ENCODE measurements around the gene VEGFD. TPM values are rescaled to one million over a fixed set of nuclear protein-coding genes. Genes with fewer than 3 reads are reported as not detected.

Gene VEGFD
- polyA plus RNA-seq = 0.14 to 0.42 TPM in 2 of 3 replicates, not detected in the other
- not detected for polyA plus RNA-seq (2011; ENCODE audit: low read depth)
- 0.09 TPM in 1 of 2 replicates, not detected in the other for polyA plus RNA-seq (2011; cell fraction: cytosol; rRNA removed)
- polyA plus RNA-seq (2011; cell fraction: nucleus; rRNA removed) = 0.25 and 0.60 TPM in 2 replicates
- polyA plus RNA-seq (2012; ENCODE audit: low replicate concordance) = 0.44 TPM in 1 of 2 replicates, not detected in the other
- polyA minus RNA-seq = 0.13 TPM in 1 of 3 replicates, not detected in the others
- not detected for polyA minus RNA-seq (2011; cell fraction: cytosol; rRNA and poly(A)+ RNA removed)
- 0.78 and 0.84 TPM in 2 replicates for polyA minus RNA-seq (2011; cell fraction: nucleus; rRNA and poly(A)+ RNA removed)

- Histone ChIP-seq H4K20me1 (ENCODE audit: control insufficient read depth, extremely low read depth, insufficient read depth, low read length) (no peaks in the 10 kb centered on the region), H3K9ac (ENCODE audit: control insufficient read depth, extremely low read depth, insufficient read depth, low read length) (no peak within 1 kb of the TSS), H2AFZ (ENCODE audit: control insufficient read depth, low read length) (no peak within 1 kb of the TSS), H3K4me1 (ENCODE audit: control insufficient read depth, extremely low read depth, insufficient read depth, low read length) (no peaks in the 10 kb centered on the region), H3K79me2 (ENCODE audit: control insufficient read depth, insufficient read depth, low read length) (no peaks in the 10 kb centered on the region), H3K4me2 (ENCODE audit: control insufficient read depth, extremely low read depth, insufficient read depth, low read depth, low read length) (no peak within 1 kb of the TSS), H3K9me1 (ENCODE audit: control insufficient read depth, extremely low read depth, insufficient read depth, low read length) (no peaks in the 10 kb centered on the region), H3K27me3 (ENCODE audit: control insufficient read depth, extremely low read depth, insufficient read depth, low read length) (no peaks in the 10 kb centered on the region), H3K36me3 (ENCODE audit: control insufficient read depth in 2 of 2, extremely low read depth in 1 of 2, insufficient read depth in 2 of 2, low read length in 2 of 2) (no peaks in the 10 kb centered on the region), H3K27ac (ENCODE audit: control insufficient read depth, insufficient read depth, low read length) (no peak within 1 kb of the TSS), H3K9me3 (ENCODE audit: control insufficient read depth, low read depth, low read length) (no peaks in the 10 kb centered on the region), H3K4me3 (ENCODE audit: control insufficient read depth in 2 of 3, extremely low read depth in 1 of 3, insufficient read depth in 2 of 3, low read depth in 1 of 3, low read length in 3 of 3) (no peak within 1 kb of the TSS)
- DNase-seq (ENCODE audit: low read depth, low spot score) = no peak
- no peak for FAIRE-seq
- dilution Hi-C loops (cut with MboI; ENCODE audit: extremely low pct_ligation_motif_present, low sequenced_read_pairs) = no loop called here
- TF ChIP-seq EZH2 (IDR thresholded peaks at IDR 0.05; ENCODE audit: low read length) = no peak
Measured at GRCh38 chrX:15384304-15384703, at the start of gene VEGFD. Gene VEGFD, minus strand, starts transcription at chrX:15384413. Its CDS starts 467 bp downstream, at chrX:15383946.

GRCh38 chrX:15430584-15430983 is 46.4 kb upstream of the VEGFD start:
- Histone ChIP-seq H2AFZ (ENCODE audit: control insufficient read depth, low read length) (no peak overlapping the region), H3K27me3 (ENCODE audit: control insufficient read depth, extremely low read depth, insufficient read depth, low read length) (no peaks in the 10 kb centered on the region), H3K4me3 (ENCODE audit: control insufficient read depth in 2 of 3, extremely low read depth in 1 of 3, insufficient read depth in 2 of 3, low read depth in 1 of 3, low read length in 3 of 3) (no peak overlapping the region), H3K9me3 (ENCODE audit: control insufficient read depth, low read depth, low read length) (no peaks in the 10 kb centered on the region), H3K9ac (ENCODE audit: control insufficient read depth, extremely low read depth, insufficient read depth, low read length) (no peak overlapping the region), H3K36me3 (ENCODE audit: control insufficient read depth in 2 of 2, extremely low read depth in 1 of 2, insufficient read depth in 2 of 2, low read length in 2 of 2) (no peaks in the 10 kb centered on the region), H4K20me1 (ENCODE audit: control insufficient read depth, extremely low read depth, insufficient read depth, low read length) (no peaks in the 10 kb centered on the region), H3K4me1 (ENCODE audit: control insufficient read depth, extremely low read depth, insufficient read depth, low read length) (no peaks in the 10 kb centered on the region), H3K27ac (ENCODE audit: control insufficient read depth, insufficient read depth, low read length) (no peak overlapping the region), H3K9me1 (ENCODE audit: control insufficient read depth, extremely low read depth, insufficient read depth, low read length) (no peaks in the 10 kb centered on the region), H3K79me2 (ENCODE audit: control insufficient read depth, insufficient read depth, low read length) (no peaks in the 10 kb centered on the region), H3K4me2 (ENCODE audit: control insufficient read depth, extremely low read depth, insufficient read depth, low read depth, low read length) (no peak overlapping the region)
- dilution Hi-C loops (cut with MboI; ENCODE audit: extremely low pct_ligation_motif_present, low sequenced_read_pairs) = no loop called here
- FAIRE-seq (no peak), DNase-seq (ENCODE audit: low read depth, low spot score) (no peak)
- TF ChIP-seq CTCF (optimal IDR thresholded peaks at IDR 0.05 in 1 of 3, IDR thresholded peaks at IDR 0.05 in 1 of 3, conservative IDR thresholded peaks at IDR 0.05 in 1 of 3; ENCODE audit: extremely low read depth in 1 of 3, insufficient read depth in 2 of 3, low read length in 3 of 3) (no peak), EZH2 (IDR thresholded peaks at IDR 0.05; ENCODE audit: low read length) (no peak)

Data from keratinocyte (primary cell).